EH (cell line): ENCODE measurements around the gene ZER1.

Source experiments
- DNase-seq: peaks from one replicate; pipeline ENCODE4 v3.0.0-alpha.2; 2015; ENCODE audit warnings: low read depth

The ZER1 gene

DNA sequence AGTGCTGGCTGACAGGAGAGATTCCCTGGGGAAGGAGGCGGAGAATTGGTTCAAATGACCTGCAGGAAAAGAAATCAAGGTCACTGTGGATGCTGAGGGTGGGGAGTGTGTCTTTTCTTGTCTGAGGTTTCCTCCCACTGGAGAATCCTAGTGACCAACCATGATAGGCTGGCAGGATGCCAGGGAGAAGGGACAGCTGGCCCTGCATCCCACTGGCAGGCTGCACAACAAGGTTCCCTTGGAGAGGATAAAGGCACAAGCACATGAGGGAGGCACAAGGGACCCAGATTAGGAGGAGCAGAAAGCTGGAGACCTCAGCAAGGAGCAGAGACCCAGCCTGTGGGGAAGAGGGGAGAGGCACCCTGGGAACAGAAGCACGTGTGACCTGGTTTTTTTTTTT is 36.4 kb downstream of the ZER1 start:
- DNase-seq = peak; percentile 9

DNA sequence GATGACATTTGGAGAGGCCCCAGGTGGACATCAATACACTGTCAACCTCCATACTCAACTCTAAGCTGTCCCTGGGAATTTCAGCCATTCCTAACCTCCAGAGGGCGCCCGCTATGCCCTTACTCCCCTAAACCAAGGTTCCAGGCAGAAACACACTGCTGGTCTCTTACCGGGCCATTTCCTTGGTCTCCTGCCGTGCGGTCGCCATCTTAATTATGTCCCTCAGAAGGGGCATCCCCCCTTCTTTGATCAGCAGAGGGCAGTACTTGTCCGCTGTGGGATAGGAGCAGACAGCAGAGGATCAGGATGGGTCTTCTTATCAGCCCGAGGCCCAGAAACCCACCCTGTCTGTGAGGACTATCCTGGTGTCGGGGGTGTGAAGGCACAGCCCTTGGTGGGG is 38.5 kb downstream of the ZER1 start:
- DNase-seq = peak; percentile 82

- no peak for DNase-seq
Measured at GRCh38 chr9:128732576-128732975, 39.2 kb downstream of the ZER1 start.

- DNase-seq = no peak
Measured at GRCh38 chr9:128731691-128732090, 40.0 kb downstream of the ZER1 start.

DNA sequence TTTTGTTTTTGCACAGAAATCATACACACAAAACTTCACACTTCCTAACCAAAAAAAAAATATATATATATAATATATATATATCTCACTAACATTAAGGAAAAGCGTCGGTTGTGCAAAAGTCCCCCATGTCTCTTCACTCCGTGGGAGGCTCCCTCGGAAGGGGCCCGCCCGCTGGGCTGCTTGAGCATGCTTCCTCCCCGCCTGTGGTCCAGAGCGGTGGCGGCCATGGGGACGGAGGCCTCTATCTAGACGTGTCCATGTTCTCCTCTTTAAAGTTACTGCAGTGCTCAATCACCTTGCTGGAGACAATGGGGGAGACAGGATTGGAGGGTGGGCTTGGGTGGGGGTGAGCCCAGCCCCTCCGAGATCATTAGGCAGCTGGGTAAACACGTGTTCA is 40.6 kb downstream of the ZER1 start:
- no peak for DNase-seq

- no peak for DNase-seq
Measured at GRCh38 chr9:128729766-128730517, 41.8 kb downstream of the ZER1 start.

- no peak for DNase-seq
Measured at GRCh38 chr9:128729302-128729701, 42.4 kb downstream of the ZER1 start.

- no peak for DNase-seq
Measured at GRCh38 chr9:128728298-128728697, 43.4 kb downstream of the ZER1 start.

DNA sequence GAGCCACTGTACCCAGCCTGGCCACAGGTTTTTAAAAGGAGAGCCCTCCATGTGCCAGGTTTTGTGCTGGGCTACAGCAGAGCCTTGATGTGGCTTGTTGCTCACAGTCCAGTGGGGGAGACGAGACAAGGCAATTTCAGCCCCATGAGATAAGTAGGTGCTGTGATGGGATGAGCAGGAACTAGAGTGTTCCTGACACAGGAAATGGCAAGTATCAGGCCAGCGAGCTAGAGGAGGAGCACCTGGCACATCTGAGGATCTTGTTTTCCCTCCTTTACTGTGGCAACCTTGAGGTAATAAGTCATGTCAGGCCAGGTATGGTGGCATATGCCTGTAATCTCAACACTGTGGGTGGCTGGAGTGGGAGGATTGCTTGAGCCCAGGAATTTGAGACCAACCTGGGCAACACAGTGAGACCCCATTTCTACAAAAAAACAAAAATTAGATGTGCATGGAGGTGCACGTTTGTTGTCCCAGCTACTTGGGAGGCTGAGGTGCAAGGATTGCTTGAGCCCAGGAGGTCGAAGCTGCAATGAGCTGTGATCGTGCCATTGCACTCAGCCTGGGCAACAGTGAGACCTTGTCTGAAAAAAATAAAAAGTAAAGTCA is 44.0 kb downstream of the ZER1 start:
- DNase-seq = no peak

- DNase-seq = peak; percentile 90
Measured at GRCh38 chr9:128724744-128725211, 46.9 kb downstream of the ZER1 start.

GRCh38 chr9:128723866-128724743 is 47.6 kb downstream of the ZER1 start, which contains the start of gene ZDHHC12:
Gene ZDHHC12 (minus strand): TSS chr9:128724127. CDS start chr9:128724093, 34 bp downstream.
- DNase-seq = peak; percentile 97

DNA sequence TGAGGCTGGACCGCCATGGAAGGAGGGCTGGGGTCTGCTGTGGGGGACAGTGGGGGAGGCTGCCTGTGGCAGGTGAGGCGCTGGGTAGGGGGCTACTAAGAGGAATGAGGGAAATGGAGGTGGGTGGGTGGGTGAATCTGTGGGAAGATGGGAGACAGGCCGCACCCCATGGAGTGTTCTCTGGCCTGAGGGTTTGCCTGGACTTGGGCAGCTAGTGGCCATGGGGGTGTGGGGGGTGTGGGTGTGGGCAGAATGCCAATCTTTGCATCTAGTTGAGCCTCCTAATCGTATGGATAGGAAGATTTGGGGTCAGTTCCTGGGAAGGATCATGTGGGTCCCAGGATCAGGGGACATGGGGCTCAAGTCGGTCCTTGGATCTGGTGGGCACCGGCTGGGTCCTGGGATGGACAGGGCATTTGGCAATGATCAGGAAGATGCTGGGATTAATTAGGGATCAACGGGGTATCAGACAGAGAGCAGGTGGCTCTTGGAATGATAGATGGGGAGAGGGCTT is 48.3 kb downstream of the ZER1 start:
- no peak for DNase-seq

DNA sequence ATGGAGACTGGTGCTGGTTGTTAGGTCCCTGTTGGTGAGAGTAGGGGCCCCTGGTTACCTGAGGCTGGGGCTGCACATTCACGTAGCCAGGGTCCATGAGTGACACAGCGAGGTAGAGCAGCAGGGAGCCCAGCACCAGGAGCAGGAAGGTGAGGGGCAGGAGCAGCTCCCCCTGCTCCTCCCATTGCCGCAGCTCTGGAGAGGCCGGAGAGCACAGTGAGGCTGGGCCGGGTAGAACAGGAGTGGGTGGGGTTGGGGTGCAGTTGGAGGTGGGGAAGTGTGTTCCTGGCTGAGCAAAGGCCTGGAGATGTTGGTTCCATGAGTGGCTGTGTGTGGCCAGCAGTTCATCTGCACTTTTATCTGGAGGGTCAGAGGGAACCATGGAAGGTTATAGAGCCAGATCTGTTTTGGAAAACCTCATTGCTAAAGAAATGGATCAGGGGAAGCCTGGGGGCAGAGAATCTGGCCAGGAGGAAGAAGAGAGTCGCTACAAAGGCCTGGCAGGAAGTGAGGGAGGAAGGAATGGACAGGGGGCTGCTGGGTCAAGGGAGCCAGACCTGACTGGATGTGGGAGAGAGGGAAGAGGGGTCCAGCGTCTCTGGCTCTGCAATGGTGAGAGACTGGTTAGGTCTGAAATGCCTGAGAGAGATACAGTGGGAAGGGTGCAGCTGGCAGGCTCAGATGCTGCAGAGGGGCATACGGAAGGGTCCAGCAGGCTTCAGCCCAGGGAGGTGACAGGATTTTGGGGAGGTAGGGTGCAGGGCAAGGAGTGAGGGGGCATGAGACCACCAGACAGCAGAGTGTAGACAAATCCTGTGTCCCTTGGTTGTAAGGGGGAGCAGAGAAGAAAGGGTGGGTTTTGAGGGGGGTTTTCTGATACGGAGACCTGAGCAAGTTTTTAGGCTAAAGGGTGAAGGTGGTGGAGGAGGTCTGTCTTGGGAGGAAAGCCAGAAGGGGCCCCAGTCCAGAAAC is 49.1 kb downstream of the ZER1 start:
- no peak for DNase-seq

DNA sequence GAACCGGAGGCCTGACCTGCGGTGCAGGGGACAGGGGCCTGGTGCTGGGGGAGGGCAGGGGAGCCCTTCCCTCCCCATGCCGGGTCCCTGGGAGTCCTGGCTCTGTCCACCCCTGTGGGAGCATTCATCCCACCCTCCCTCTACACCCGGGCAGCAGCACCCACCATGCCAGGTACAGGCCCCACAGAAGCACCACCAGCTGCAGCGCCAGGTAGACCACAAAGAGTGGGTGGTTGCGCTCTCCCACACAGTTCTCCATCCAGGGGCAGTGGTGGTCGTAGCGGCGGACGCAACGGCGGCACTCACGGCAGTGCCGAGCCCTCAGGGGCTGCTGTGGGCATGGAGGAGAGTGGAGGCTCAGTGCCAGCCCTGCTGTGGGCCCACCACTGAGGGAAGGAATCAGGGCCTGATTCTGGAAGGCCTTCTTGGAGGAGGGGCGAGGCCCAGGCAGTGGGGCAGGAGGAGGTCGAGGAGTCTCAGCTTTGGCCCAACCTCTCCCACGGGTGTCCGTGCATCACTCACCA is 50.2 kb downstream of the ZER1 start:
- DNase-seq = no peak

DNA sequence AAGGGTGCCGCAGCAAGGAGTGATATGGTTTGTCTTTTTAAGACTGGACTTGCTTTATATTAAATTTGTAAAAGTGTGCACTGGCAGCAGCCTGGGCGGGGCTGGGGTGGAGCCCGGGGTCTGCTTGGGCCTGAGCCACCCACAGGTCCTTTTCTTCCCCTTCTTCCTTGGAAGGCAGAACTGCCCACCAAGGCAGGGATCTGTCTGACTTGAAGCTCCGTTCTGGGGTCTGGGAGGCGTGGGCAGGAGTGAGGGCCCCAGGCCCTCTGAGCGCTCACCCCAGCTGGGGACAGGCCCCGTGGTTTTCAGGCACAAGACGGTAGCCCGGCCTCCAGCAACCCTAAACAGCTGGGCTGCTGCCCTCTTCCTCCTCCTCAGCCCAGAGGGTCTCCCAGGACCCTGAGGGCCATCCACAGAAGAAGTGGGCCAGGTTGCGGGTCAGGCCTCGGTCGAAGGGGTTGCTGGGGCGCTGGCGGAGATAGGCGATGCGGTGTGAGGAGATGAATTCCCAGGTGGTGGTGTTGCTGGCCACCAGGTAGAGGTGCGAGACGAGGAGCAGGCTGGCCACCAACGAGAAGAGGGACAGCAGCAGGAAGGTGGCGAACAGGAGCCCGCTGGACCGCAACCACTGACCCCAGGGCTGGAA is 50.8 kb downstream of the ZER1 start:
- DNase-seq = no peak

GRCh38 chr9:128719919-128720605 is 51.7 kb downstream of the ZER1 start:
- no peak for DNase-seq

- DNase-seq = no peak
Measured at GRCh38 chr9:128718475-128718874, 53.3 kb downstream of the ZER1 start.

DNA sequence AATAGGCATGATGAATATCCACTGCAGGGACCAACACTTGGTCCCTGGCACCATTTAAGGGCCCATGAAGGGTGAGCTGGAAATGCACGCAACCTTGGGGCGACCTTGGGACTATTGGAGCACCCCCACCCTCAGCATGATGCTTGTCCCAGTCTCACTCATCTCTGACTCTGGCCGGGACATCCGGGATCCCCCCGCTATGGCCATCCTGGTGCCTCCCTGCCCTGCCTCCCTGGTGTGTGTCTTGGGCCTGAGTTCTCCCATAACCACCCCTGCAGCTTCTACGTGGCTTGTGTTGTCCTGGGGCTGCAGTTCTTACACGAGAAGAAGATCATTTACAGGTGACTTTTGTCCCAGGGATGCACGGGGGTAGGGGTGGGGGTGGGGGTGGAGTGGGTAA is 53.7 kb downstream of the ZER1 start:
- DNase-seq = no peak

GRCh38 chr9:128716581-128717254 is 55.0 kb downstream of the ZER1 start:
- no peak for DNase-seq
